Heart left ventricle (tissue), 16 donors: ENCODE results near the gene CD207. TPM values are rescaled to one million over a fixed set of nuclear protein-coding genes. Genes with fewer than 3 reads are reported as not detected.

Source experiments
- ATAC-seq, 4 donors: fragments of 200-7000 bp; cut with Tn5 transposase; one replicate each; pipeline ENCODE4 v1.9.1; 2020 to 2022; ENCODE audit warnings: moderate library complexity in 4 of 4, mild to moderate bottlenecking in 3 of 4, moderate number of reproducible peaks in 1 of 4
- DNase-seq, 5 donors: peaks; one replicate each; pipeline ENCODE4 v3.0.0-alpha.2; 2020
- H3K27ac ChIP-seq, 12 donors: fragments of 200-600 bp; sonication (generic) in 4 of 12; one replicate each; pipeline versions ENCODE4 v1.5.0 to v1.8.0; 2016 to 2022; ENCODE audit warnings: mild to moderate bottlenecking in 2 of 12
- H3K27me3 ChIP-seq, 9 donors: fragments of 200-600 bp; sonication (generic) in 2 of 9; one replicate each; pipeline versions ENCODE4 v1.5.1 to v1.8.0; 2016 to 2022; ENCODE audit warnings: mild to moderate bottlenecking in 3 of 9
- H3K36me3 ChIP-seq, 9 donors: fragments of 200-600 bp; sonication (generic) in 2 of 9; one replicate each; pipeline versions ENCODE4 v1.5.0 to v1.8.0; 2018 to 2022; ENCODE audit warnings: mild to moderate bottlenecking in 2 of 9
- H3K4me1 ChIP-seq, 12 donors: fragments of 200-600 bp; sonication (generic) in 4 of 12; one replicate each; pipeline versions ENCODE4 v1.5.0 to v1.8.0; 2016 to 2022; ENCODE audit warnings: mild to moderate bottlenecking in 3 of 12
- H3K4me3 ChIP-seq, 12 donors: fragments of 200-600 bp; sonication (generic) in 4 of 12; one replicate each; pipeline versions ENCODE4 v1.5.0 to v1.8.0; 2017 to 2022; ENCODE audit warnings: mild to moderate bottlenecking in 9 of 12, moderate library complexity in 4 of 12
- H3K9me3 ChIP-seq, 12 donors: fragments of 200-600 bp; sonication (generic) in 4 of 12; one replicate each; pipeline versions ENCODE4 v1.5.0 to v1.8.0; 2016 to 2022; ENCODE audit warnings: mild to moderate bottlenecking in 1 of 12
- CTCF ChIP-seq, 12 donors: fragments of 200-600 bp; sonication (generic) in 4 of 12; IDR thresholded peaks; one replicate each; pipeline versions ENCODE4 v1.5.0 to v1.8.0; 2018 to 2022; ENCODE audit warnings: antibody characterized with exemption in 12 of 12, mild to moderate bottlenecking in 5 of 12
- POLR2A ChIP-seq, 2 donors: fragments of 450-650 bp; IDR thresholded peaks; one replicate each; pipeline ENCODE4 v1.6.1; 2017; ENCODE audit warnings: antibody characterized with exemption in 2 of 2, mild to moderate bottlenecking in 2 of 2, moderate library complexity in 2 of 2
- WGBS, 4 donors: extraction: QIAGEN DNeasy Blood & Tissue Kit in 2 of 4; methylation state at CpG; one replicate each; pipeline versions ENCODE4 v1.1.5 to v1.1.7; 2013 to 2018; 5-methylcytosine and 5-hydroxymethylcytosine counted together
- intact Hi-C, 10 donors: fragments of 100-400 bp; cut with DNase I; formaldehyde crosslinking; loops; one replicate each; pipeline versions ENCODE4 v1.11.1 to v1.14.2; 2022
- polyA plus RNA-seq, 2 donors: library from polyadenylated mRNA; stranded (reverse); fragments of 200-250 nt; gene quantifications; one replicate each; pipeline ENCODE4 v1.2.3, GENCODE V29; 2013
- total RNA-seq, 9 donors: library from RNA; depleted of rRNA in 2 of 9; stranded (reverse); fragments of >200 nt in 2 of 9; fragmentation: NEBNext Ultra II Directional in 3 of 9; extraction: Animal tissue kit (Norgen Biotek cat#: 25700) in 3 of 9; gene quantifications; one replicate each; pipeline versions ENCODE4 v1.1.0 to v1.2.4, GENCODE V29; 2016 to 2023
- donor health status: ischemic (EF 13 %, LVEDD 7.1; RV severe dilation, severe dysfunction).
- donor health status: healthy with polysubstance abuse.
- donor health status: DM: no; HTN: yes; CAD: no.
- donor health status: DM: no; HTN: no; CAD: no.
- donor health status: ischemic (EF 25% LVEDD 6.9; RV normal size, moderate dysfunction).
- donor health status: ischemic (EF 25% LVEDD 5.7; RV mildly dilated, moderate dysfunction).
- donor health status: healthy.
- donor health status: DM: yes; HTN: yes; CAD: no.
- donor health status: ischemic (EF 35%, LVEDD 5.7; RV mildly dilated, moderate dysfunction).
- donor health status: nonischemic (EF 11% LVEDD 7.7; RV severe dilation, severe dysfunction).
- donor health status: DM: yes; HTN: yes; CAD: no.
- donor health status: PGD.
- donor health status: ischemic (EF 29% LVEDD 5.4; RV normal size, mild dysfunction).
- donor health status: nonischemic (EF 23%, LVEDD 6.1; RV moderate dilation, normal function).

CD207 gene
- total and polyA plus RNA-seq, 11 donors, result 0.04 to 0.48 (median 0.19) TPM; not detected in 4

- H3K36me3 ChIP-seq, result no peaks in the 10 kb centered on the region
- 6 to 8% (median 6%) methylated on average over 29 to 33 of the region's 33 CpGs for WGBS, 4 donors
- H3K27ac ChIP-seq, result no peak overlapping the region
- peak overlapping the region in 11 of 12 donors; percentile 11 to 49 (median 34) for H3K4me3 ChIP-seq
- TF ChIP-seq POLR2A (IDR thresholded peaks at IDR 0.05), result no peak
- peak; percentile 44 to 71 (median 60) for TF ChIP-seq CTCF (IDR thresholded peaks at IDR 0.05)
- H3K27me3 ChIP-seq, result peaks cover 11 to 73% (median 32%) of the 10 kb centered on the region in 9 donors
- DNase-seq (peak; percentile 52 to 74 (median 54)), ATAC-seq (peak; percentile 54 to 88 (median 78))
- peaks cover 0 to 32% (median 8%) of the 10 kb centered on the region in 12 donors for H3K4me1 ChIP-seq
- intact Hi-C loops, result loop anchor here (1.0 to 10.0 kb wide), 10 partner anchors 73 to 159 kb away; partner anchors contain the start of gene ATP6V1B1 (in 1 of the 10)
- H3K9me3 ChIP-seq, result no peaks in the 10 kb centered on the region
These were observed 46.1 kb downstream of the CD207 start for GRCh38 chr2:70789304-70790135.

DNA sequence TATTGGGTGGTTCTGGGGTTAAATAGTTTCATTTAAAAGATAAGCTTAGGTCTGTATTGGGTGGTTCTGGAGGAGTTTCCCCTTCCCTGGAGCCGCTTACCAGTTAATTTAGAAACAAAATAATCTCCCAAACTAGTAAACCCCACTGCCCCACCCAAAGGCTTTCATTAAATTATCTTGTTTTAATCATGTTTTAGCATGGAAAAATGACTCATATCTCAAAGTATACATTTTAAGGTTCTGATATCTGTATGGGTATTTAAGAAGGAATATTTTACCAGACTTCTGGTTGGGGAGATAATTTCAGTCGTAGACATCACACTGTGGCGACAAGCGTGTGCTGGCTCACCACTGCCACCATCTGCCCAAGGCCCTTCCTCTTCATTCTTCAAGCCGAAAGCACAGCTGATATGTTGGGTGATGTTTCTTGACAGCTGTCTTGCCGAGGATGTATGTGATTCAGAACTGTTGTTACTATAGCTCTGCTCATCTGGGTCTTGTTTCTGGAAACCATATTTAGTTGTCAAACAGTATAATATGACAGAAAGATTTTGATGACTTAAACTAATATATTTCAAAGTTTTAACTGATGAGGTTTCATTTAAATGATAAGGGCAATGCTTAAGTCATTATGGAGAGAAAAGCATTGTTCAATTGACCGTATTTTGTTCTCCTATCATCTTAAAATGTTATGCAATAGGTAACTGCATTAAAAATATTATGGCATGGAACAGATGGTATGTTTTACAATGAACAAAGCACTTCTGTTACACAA lies 50.3 kb downstream of the CD207 start:
- intact Hi-C loops, result loop anchor here (2.0 to 10.0 kb wide), 9 partner anchors 77 to 162 kb away; no protein-coding TSS in a partner anchor
- DNase-seq, result no peak
- 20 to 24% (median 21%) methylated on average over 7 of the region's 7 CpGs for WGBS, 4 donors
- Histone ChIP-seq H3K36me3 (no peaks in the 10 kb centered on the region), H3K9me3 (no peaks in the 10 kb centered on the region), H3K27ac (no peak overlapping the region), H3K4me3 (no peak overlapping the region), H3K27me3 (peaks cover 3 to 46% (median 20%) of the 10 kb centered on the region in 9 donors), H3K4me1 (peaks cover 0 to 12% (median 6%) of the 10 kb centered on the region in 12 donors)
- peak in 10 of 12 donors; percentile 24 to 50 (median 38) for TF ChIP-seq CTCF (IDR thresholded peaks at IDR 0.05)
- TF ChIP-seq POLR2A (IDR thresholded peaks at IDR 0.05), result no peak
- peak in 2 of 4 donors; percentile 40 to 52 for ATAC-seq

DNA sequence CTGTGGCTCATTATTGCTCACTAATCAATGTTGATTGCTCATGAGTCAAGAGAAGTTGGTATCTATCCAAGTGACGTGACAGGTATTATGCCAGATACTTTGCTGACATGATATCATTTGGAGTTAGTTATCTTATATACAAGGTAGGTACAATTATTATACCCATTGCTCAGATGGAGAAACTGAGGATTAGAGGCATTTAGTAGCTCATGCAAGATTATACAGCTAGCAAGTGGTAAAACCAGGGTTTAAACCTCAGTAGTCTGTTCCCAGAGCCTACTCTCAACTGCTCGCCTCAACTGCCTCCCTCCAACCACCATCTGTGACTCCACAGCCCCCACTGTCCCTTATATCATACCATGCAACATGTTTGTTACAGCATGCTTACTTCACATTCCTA lies 51.3 kb downstream of the CD207 start:
- no peaks in the 10 kb centered on the region for H3K36me3 ChIP-seq
- no peak overlapping the region for H3K27ac ChIP-seq
- 90 to 97% (median 95%) methylated on average over 2 of the region's 2 CpGs for WGBS, 4 donors
- no peaks in the 10 kb centered on the region for H3K9me3 ChIP-seq
- peaks cover 0 to 36% (median 10%) of the 10 kb centered on the region in 9 donors for H3K27me3 ChIP-seq
- TF ChIP-seq CTCF (IDR thresholded peaks at IDR 0.05), result no peak
- no peak for TF ChIP-seq POLR2A (IDR thresholded peaks at IDR 0.05)
- intact Hi-C loops, result loop anchor here in 7 of 10 donors (2.0 to 10.0 kb wide), 6 partner anchors 80 to 160 kb away; no protein-coding TSS in a partner anchor
- no peak for ATAC-seq
- no peak for DNase-seq
- no peak overlapping the region for H3K4me3 ChIP-seq
- H3K4me1 ChIP-seq, result peaks cover 0 to 2% (median 0%) of the 10 kb centered on the region in 12 donors

Other genes starting within 250 kb of the CD207 start
- gene ADD2, start 67.6 kb downstream of the CD207 start, total RNA-seq, result 1 to 10 TPM in 8 of 9 donors, under 1 TPM in 1; 0.49 to 7.3 (median 3.7) TPM
- under 1 TPM; 0.55 to 0.61 TPM for gene ADD2, start 67.6 kb downstream of the CD207 start, polyA plus RNA-seq
- gene FIGLA, start 45.2 kb downstream of the CD207 start, total RNA-seq, result not detected
- not detected for gene FIGLA, start 45.2 kb downstream of the CD207 start, polyA plus RNA-seq
- gene CLEC4F, start 15.2 kb downstream of the CD207 start, total RNA-seq, result under 1 TPM in 6 of 9 donors, not detected in 3; 0.09 to 0.38 (median 0.19) TPM
- gene CLEC4F, start 15.2 kb downstream of the CD207 start, polyA plus RNA-seq, result under 1 TPM; 0.04 to 0.46 TPM
- gene VAX2, start 64.8 kb upstream of the CD207 start, total RNA-seq, result under 1 TPM in 6 of 9 donors, not detected in 3; 0.19 to 0.63 (median 0.55) TPM
- gene VAX2, start 64.8 kb upstream of the CD207 start, polyA plus RNA-seq, result 1 to 10 TPM in 1 of 2 donors, under 1 TPM in 1; 0.08 to 1.1 TPM
- under 1 TPM in 5 of 9 donors, not detected in 4; 0.16 to 0.60 (median 0.48) TPM for gene ATP6V1B1, start 100.1 kb upstream of the CD207 start, total RNA-seq
- 1 to 10 TPM in 1 of 2 donors, under 1 TPM in 1; 0.19 to 1.8 TPM for gene ATP6V1B1, start 100.1 kb upstream of the CD207 start, polyA plus RNA-seq
- gene ANKRD53, start 142.8 kb upstream of the CD207 start, total RNA-seq, result 1 to 10 TPM in 2 of 9 donors, under 1 TPM in 5, not detected in 2; 0.28 to 1.8 (median 0.40) TPM
- gene ANKRD53, start 142.8 kb upstream of the CD207 start, polyA plus RNA-seq, result under 1 TPM; 0.44 to 0.65 TPM
- gene TEX261, start 159.1 kb upstream of the CD207 start, total RNA-seq, result 10 to 100 TPM; 32.1 to 54.4 (median 50.4) TPM
- gene TEX261, start 159.1 kb upstream of the CD207 start, polyA plus RNA-seq, result 10 to 100 TPM; 29.2 to 69.3 TPM
- gene NAGK, start 232.8 kb upstream of the CD207 start, total RNA-seq, result 100 to 1,000 TPM in 1 of 9 donors, 10 to 100 TPM in 8; 38.3 to 143 (median 46.4) TPM
- gene NAGK, start 232.8 kb upstream of the CD207 start, polyA plus RNA-seq, result 10 to 100 TPM; 59.6 to 66.6 TPM